Measurements from ENCODE around the gene ISL2.

Gene ISL2

DNA sequence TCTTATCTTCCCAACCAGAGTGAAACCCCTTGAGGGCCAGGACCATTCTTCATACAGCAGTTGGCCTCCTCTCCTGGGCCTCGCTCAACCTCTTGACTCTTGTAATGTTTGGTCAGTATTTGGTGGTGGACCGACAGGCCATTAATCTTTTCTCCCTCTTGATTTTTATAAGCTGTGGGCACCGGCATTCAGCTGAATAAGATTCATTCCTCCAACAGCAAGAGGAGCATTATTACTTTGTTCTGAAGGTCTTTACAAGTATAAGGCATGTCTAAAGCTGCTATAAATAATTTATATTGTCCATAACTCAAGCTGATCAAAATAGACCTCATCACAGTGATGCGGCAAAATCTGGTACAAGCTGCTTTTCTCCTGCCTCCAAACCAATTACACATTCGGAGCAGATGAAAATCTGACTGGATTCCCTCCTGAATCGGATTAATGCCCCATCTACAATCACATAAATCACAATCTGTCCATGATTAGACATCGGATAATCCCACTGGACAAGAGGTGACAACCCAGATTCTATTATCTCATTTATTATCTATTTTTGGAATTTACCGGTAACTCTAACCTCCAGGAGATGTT is 8.4 kb upstream of the ISL2 start:
- DNase-seq = no peak

DNA sequence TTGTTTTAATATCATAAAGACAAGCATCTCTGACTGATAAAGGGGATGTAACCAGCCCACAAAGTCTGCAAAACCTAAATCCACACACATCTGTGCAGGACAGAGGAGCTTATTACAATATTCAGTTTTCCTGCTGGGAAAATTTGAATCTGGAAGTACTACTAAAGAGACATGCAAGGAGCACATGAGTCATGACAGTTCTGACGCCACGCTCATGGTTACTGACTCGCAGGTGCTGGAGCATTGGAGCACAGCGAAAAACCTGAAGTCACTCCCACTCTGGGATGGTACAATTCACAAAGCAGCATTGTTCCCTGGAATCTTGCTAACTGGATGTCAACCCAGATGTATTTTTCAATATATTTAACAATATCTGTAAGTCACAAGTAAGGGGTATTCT is 7.6 kb upstream of the ISL2 start:
- DNase-seq = no peak

DNA sequence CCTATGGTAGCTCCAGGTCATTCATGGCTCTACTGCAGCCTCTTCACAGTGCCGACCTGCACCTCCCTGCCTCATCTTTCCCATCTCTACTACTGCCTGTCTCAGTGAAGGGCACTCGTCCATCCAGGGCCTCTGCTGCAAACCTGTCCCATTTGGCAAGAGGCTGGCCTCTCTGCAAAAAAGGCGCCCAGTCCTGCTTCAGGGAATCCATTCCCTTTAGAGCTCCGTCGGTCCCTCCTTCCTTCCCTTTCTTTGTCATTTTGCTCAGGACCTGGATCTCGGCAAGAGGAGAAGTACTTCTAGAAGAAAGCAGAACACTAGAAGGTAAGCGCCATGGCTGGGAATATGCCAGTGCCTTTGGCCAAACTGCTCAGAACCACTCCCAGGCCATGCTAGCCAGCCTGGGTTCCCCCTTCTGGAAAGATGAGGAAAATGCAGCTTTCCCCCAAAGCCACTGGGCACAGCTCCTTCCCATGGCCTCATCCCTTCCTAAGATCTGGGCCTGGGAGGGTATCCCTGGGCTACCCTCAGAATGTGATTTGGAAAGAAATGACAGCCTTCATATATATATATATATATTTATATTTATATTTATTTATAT is 6.4 kb upstream of the ISL2 start:
- no peak for DNase-seq

DNA sequence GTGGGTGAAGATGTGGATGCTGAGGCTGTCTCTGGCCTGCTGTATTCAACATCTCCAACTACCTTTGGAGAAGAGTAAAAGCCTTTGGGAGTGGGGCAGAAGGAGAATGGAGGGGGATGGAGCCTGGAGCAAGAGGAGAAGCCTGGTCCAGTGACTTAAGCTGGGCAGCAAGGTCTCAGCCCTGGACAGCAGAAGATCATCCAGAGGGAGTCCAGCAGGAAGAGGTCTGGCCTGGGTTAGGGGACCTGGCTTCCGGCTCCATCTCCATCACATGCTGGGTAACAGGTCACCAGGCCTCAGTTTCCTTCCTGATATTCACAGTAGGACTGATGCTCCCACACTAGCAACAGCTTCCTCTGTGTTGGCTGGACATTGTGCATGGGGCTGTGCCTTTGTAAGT is 3.8 kb upstream of the ISL2 start:
- DNase-seq = no peak

DNA sequence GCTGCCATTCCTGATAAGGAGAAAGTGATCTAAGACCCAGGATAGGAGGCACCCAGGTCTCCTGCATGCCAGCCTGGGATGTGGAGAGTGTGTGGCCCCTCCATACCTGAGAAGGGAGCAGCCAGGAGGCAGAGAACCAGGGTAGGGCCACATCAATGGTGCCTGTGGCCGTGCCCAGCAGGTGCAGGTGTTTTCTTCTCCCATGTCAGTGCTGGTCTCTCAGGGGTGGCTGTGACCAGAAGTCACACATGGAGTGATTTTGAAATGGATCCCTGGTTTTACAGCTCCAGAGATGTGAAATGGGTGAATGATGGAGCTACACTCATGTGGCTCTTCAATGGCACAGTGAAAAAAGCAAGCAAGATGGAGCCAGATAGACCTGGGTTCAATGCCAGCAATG is 3.3 kb upstream of the ISL2 start:
- no peak for DNase-seq

DNA sequence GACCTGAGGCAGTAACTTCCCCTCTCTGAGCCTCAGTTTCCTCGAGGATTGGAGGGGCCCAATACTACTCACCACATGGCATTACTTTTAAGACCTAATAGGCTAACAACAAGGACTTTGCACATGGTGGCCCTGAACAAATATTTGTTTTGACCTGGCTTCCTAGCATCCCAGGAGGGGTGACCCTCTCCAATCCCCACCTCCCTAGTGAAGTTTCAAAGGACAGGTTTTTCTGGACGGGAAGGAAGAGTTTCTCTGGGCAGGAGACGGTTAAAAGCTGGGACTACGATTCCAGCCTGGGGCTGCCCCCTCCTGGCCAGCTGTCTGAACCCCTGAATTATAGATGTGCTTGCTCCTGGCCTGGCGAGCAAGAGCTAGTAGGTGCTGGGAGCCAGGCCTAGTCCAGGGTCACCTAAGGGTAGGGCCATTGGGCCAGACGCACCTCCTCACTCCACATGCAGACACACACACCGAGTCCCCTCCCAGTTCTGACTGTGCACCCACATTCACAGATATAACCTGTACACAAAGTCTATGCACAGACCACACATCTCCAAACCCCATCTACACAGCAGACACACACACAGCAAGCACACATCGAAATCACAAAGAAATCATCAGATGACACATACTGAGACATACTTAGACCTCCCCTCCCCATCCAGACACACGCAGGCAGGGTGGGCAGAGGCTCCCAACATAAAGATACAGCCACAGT is 2.7 kb upstream of the ISL2 start:
- DNase-seq = no peak

DNA sequence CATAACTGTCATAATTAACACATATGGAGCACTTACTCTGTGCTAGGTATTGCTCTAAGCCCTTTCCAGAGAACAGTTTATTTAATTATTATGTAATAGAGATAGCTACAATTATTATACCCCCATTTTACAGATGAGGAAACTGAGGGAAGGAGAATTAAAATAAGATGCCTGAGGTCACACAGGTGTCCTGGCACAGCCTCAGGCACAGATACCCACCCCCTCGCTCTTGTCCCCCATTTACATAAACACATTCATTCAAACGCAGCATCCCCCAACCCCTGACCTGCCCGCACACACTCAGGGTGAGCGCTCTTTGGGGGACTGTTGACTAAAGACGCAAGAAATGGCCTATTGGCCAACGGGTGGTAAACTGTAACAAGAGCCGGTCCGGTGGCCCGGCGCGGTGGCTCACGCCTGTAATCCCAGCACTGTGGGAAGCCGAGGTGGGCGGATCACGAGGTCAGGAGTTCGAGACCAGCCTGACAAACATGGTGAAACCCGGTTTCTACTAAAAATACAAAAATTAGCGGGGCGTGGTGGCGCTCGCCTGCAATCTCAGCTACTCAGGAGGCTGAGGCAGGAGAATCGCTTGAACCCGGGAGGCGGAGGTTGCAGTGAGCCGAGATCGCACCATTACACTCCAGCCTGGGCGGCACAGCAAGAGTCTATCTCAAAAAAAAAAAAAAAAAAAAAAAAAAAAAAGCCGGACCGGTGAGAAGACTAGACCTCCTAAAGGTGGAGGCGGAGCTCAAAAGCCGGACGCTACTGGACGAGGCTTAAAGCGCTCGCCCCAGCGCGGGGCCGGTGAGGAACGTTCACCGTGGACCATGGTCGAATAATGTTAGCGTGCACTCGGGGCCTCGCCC is 1.9 kb upstream of the ISL2 start:
- no peak for DNase-seq

DNA sequence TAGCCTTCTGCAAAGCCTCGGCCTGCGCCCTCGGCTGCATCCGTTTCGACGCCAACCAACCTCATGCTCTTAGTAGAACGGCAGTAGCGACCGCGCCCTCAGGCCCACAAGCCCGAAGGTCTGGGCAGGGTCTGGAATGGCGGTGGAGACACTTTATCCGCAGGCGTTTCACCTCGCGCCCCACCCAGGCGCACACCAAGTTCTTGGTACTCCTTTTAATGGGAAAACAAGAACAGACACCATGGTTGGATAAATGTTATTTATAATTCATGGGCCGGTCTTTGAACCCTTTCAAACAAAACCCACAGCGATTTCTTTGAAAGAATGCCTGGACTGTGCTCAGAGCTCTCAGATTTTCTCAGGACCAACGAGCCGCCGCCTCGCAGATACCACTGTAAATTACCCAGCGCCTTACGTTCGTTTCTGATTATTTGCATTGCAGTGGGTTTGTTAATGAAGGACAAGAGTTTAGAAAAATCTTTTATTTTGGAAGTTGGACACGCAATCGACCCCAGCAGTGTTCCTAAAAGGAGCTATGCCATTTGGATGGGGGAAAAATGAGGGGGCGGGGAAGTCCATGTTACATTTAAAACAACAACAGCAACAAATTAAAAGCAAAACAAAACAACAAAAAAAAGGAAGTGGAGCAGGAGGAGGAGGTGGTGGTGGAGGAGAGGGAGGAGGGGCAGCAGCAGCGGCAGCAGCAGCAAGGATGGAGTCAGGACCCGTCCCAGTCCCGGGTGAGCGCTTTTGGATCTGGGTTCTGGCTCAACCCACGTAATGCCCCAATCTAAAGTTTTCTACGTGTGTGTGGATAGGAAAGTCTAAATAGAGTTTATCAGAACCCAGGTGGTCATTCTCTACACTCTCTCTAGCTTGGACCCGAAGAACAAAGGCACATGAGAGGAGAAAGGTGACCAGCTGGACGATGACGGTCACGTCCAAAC is 993 bp upstream of the ISL2 start:
- DNase-seq = no peak

DNA sequence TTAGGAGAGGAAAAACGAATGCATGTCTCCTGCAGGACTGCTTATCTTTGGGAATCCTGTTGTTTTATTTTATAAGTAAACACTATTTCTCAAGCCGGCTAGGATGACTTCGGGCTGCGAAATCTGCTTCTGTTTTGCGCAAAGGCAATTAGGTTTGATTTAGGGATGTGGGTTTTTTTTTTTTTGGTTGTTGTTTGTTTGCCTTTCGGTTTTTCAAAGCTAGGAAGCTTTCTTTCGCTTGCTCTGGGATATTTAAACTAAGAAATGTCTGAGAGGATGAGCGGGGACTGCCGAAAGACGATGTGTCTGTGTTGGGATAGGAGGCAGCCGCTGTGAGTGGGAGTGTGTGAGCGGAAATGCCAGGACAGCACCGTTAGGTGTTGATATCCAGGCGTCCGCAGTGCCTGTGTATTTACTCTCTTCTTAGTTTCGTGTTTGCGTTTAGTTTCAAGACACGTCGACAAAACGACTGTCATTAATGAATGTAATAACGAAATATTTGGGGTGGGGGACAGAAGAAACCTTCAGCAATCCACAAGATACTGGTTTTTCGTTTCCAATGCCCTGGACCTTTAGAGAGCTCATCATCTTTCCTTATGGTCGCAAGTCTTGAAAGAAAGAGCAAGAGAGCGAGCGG is 604 bp downstream of the ISL2 start:
- no peak for DNase-seq

DNA sequence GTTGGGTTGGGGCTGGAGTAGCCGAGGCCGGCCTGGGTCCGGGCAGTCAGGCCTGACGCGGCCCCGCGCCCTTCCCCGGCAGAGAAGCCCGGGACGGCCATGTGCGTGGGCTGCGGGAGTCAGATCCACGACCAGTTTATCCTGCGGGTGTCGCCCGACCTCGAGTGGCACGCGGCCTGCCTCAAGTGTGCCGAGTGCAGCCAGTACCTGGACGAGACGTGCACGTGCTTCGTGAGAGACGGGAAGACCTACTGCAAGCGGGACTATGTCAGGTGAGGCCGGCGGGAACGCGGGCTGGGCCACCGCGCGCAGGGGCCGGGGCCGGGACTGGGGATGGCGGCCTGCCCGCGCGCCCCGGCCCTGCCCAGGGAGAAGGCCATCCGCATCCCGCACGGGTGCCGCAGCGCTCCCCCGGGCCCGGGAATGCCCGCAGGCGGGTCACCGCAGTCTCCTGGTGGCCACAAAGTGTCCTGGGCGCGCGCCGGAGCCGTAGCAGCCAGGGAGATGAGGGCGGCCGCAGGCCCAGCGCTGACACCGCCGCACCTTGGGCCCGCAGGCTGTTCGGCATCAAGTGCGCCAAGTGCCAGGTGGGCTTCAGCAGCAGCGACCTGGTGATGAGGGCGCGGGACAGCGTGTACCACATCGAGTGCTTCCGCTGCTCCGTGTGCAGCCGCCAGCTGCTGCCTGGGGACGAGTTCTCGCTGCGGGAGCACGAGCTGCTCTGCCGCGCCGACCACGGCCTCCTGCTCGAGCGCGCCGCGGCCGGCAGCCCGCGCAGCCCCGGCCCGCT is 1.3 kb downstream of the ISL2 start:
- no peak for DNase-seq

DNA sequence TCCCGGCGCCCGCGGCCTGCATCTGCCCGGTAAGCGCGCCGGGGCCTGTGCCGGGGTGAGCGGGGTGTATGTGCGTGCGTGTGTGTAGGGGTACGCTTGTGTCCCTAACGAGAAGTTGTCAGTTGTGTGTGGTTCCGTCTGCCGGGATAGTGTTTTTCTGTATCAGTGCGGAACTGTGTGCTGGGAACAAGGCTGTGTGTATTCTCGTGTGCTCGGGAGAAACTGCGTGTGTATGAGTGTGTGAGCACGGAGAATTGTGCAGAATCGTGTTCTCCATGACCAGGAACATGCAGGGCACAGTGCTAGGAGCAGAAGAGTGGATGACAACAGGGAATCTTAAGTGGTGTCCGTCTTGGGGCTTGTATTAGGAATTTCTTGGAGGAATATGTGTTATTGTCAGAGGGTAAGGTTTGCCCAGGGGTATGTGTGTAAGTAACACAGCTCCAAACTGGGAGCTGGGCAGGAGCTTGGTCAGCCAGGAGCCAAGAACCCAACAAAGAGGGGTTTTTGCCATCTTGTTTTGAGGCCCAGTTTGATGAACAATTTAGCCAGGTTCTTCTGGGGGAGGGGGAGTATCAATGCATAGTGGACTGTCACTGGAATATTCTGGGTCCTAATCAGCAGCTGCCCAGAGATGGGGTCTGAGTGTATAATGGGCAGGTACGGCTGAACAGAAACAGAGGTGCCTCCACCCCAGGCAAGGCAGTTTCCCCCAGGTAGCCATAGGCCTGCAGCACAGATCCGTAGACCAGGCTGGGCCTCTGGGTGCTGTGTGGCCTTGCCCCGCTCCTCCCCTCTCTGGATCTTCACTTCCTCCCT is 2.1 kb downstream of the ISL2 start:
- DNase-seq = no peak

DNA sequence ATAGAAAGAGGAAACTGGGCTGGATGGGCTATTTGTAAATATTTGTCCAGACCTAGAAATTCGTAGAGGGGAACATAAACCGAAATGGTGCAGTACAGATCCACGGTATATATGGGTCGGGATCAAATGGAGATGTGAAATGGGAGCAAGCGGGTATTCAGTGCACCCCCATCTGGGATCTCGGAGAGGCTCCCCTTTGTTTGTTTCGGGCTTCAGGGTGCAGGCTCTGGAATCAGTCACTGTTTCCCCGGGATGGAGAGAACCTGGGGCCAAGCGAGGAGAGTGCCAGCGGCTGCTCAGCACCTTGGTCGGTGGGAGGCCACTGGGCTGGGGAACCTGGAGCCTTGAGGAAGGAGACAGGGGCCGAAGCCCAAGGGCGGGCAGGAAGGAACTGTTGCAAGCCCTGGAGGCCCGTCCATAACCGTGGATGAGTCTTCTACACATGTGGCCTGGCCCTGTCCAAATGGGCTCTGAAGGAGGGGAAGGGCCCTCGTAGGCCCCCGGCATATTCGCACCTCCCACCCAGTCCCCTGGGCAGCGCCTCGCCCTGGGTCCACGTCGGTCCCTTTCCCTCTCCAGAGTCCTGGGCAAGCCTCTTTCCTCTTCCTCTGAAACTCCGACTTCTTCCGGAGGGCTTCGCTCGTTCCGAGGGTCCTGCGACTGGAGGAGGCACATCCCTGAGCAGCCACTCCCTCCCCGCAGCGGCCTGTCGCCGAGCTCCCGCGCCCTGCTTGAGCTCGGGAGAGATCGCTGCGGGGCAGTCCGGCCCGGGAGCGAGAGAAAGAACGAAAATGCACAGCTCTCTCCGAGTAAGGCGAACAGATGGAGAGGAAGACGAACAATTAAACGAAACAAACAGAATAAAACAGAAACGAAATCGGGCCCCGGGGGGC is 3.0 kb downstream of the ISL2 start:
- no peak for DNase-seq

DNA sequence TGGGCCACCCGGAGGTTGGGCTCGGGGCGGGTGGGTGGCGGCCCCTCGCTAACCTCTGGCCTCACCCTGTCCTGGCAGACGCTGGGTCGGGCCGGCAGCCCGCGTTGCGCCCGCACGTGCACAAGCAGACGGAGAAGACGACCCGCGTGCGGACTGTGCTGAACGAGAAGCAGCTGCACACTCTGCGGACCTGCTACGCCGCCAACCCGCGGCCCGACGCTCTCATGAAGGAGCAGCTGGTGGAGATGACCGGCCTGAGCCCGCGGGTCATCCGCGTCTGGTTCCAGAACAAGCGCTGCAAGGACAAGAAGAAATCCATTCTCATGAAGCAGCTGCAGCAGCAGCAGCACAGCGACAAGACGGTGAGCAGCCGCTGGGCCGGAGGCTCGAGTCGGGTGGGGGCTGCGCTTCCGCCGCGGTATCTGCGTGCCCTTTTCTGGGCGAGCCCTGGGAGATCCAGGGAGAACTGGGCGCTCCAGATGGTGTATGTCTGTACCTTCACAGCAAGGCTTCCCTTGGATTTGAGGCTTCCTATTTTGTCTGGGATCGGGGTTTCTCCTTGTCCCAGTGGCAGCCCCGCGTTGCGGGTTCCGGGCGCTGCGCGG is 3.7 kb downstream of the ISL2 start:
- DNase-seq = no peak

DNA sequence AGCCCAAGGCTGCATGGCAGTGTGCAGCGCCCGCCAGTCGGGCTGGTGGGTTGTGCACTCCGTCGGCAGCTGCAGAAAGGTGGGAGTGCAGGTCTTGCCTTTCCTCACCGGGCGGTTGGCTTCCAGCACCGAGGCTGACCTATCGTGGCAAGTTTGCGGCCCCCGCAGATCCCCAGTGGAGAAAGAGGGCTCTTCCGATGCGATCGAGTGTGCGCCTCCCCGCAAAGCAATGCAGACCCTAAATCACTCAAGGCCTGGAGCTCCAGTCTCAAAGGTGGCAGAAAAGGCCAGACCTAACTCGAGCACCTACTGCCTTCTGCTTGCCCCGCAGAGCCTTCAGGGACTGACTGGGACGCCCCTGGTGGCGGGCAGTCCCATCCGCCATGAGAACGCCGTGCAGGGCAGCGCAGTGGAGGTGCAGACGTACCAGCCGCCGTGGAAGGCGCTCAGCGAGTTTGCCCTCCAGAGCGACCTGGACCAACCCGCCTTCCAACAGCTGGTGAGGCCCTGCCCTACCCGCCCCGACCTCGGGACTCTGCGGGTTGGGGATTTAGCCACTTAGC is 4.3 kb downstream of the ISL2 start:
- no peak for DNase-seq

DNA sequence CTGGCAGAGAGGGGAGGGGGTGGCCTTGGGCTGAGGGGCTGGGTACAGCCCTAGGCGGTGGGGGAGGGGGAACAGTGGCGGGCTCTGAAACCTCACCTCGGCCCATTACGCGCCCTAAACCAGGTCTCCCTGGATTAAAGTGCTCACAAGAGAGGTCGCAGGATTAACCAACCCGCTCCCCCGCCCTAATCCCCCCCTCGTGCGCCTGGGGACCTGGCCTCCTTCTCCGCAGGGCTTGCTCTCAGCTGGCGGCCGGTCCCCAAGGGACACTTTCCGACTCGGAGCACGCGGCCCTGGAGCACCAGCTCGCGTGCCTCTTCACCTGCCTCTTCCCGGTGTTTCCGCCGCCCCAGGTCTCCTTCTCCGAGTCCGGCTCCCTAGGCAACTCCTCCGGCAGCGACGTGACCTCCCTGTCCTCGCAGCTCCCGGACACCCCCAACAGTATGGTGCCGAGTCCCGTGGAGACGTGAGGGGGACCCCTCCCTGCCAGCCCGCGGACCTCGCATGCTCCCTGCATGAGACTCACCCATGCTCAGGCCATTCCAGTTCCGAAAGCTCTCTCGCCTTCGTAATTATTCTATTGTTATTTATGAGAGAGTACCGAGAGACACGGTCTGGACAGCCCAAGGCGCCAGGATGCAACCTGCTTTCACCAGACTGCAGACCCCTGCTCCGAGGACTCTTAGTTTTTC is 4.9 kb downstream of the ISL2 start:
- DNase-seq = peak; percentile 25

DNA sequence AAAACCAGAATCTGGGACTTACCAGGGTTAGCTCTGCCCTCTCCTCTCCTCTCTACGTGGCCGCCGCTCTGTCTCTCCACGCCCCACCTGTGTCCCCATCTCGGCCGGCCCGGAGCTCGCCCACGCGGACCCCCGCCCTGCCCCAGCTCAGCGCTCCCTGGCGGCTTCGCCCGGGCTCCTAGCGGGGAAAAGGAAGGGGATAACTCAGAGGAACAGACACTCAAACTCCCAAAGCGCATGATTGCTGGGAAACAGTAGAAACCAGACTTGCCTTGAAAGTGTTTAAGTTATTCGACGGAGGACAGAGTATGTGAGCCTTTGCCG is 5.4 kb downstream of the ISL2 start:
- DNase-seq = no peak

DNA sequence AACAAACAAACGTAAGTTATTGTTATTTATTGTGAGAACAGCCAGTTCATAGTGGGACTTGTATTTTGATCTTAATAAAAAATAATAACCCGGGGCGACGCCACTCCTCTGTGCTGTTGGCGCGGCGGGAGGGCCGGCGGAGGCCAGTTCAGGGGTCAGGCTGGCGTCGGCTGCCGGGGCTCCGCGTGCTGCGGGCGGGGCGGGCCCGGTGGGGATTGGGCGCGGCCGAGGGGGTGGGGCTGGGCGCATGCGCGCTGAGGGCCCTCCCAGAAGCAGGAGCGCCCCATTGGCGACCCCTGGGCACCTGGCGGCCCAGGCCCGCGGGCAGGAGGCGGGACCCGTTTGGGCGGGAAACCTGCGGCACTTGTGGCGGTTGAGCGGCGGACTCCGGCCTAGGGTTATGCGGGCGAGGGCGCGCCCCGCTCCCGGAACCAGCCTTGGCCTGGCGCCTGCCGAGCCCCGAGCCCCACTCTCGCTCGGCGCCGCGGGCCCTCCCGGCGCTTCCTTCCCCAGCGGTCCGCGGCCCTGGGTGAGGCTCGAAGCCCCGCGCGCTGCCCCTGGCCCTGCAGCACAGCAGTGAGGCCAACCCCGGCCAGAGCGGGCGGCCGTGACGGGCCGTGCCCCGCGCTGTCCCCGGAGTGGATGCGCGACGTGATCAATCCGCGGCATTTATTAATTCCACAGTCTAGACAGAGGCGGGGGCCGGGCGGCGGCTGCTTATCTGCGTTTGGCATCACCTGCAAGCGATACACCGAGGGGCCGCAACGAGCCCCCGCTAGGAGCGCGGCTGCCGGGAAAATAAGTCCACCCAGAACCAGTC is 6.0 kb downstream of the ISL2 start:
- DNase-seq = no peak
